Measurements from ENCODE around the gene ATP2B3.

Gene ATP2B3

DNA sequence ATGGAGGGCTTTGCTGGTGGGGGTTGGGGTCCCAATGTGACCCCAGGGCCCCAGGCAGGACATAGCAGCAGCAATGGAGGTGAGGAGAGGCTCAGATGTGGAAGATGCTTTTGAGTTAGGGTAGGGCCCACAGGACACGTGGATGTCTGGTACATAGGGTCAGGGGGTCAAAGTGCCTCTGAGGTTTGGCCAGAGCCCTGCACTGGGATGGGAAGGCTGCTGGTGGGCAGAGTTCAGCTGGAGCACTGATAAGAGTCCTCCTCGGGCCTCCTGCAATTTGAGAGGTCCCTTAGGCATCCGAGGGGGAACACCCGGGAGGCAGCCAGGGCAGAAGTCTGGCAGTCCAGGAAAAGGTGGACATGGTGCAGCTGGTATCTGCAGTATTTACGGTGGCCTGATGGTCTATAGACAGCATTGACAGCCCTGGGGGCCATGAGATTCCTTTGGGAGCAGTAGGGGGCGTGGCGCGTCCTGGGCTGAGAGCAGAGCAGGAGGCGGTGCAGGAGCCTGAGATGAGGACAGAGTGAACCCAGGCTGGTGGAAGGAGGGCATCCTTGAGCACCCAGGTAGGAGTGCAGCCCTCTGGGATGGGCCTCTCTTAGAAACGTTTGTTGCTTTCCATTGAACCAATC, 58.9 kb downstream of the ATP2B3 start:
- DNase-seq, result no peak

DNA sequence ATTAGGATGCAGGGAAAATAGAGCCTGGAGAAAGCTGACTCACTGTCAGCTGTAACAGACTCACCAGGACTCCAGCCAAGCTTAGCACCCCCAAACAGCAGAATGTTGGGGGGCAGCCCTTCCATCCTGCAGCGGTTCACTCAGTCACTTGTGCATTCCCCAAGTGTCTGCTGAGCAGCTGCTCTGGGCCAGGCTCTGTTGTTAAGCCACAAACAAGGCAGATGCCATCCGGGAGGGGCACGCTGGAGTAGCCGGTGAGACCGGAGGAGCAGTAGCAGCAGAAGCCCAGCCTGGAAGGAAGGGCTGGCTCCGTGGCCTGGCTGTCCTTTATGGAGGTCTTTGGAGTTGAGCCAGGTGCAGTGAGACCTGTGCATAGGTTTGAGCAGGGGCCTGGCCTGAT, 59.5 kb downstream of the ATP2B3 start:
- DNase-seq, result no peak

DNA sequence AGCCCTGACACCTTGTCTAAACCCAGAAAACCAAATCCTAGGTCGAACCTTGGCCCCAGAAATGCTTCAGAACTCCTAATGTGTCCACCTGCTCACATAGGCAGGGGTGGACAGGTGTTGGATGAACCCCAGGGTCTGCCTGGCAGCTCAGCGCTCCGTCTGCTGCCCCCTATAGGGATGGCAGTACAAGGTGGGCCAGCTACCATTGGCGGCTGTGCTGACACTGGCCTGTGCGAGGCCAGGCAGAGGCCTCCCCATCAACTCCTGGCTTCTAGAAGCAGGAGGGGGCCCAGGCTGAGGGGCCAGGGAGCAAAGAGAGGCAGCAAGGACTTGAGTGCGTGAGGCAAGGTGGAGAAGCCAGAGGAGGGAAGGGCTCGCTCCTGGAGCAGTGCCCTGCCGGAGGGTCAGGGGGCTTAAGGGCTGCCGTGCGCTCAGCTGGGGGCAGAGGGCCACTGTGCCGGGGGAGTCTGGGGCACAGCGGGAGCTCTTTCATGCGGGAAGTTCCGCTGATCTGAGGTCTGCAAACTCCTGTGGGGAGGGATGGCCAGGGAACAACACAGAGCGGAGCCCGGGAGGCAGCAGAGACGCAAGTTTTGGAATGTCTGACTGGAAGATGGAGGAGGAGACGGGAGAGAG, 60.9 kb downstream of the ATP2B3 start:
- no peak for DNase-seq

DNA sequence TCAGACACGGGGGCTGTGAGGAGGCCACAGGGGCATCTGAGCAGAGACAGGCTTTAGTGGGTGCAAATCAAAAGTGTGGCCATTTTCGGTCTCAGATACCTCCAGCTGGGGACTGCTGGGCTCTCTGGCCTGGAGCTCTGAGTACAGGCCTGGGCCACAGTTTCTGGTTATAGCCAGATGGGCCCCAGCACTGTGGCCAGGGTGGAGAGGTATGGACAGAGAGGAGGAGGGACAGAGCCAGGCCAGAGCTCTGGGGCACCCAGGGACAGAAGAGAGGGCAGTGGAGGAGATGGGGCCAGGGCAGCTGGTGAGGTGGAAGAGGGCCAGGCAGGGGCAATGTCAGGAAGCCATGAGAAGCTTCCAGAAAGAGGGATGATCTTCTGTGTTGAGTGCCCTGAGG, 61.4 kb downstream of the ATP2B3 start:
- no peak for DNase-seq

DNA sequence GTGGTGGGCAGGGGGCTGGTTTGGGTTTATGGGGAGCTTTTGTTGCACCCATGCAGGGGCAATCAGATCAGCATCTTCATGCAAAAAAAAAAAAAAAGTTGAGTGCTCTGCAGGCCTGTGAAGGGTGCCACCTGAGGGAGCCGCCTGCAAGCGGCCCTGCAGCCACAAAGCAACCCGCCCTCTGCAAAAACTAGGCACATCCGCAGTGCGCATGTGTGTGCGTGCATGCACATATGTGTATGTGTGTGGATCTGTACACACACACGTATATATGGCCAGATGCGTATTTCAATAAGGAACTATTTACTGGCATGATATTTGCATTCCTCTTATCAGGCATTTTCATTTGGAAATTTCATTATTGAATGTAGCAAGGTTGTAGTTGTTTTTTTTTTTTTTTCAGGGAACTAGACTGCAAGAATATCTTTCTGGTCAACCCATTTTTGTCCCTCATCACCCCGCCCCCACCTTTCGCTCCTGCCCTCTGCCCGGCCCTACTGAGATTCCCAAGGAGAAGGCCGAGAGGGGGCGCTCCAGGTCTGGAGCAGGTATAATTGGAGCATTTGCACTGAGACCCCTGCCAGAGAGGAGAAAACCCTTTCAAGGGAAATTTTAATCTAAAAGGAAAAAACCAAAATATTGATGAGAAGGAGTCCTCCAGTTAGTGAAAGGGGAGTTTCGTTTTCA, 63.4 kb downstream of the ATP2B3 start:
- DNase-seq, result no peak

DNA sequence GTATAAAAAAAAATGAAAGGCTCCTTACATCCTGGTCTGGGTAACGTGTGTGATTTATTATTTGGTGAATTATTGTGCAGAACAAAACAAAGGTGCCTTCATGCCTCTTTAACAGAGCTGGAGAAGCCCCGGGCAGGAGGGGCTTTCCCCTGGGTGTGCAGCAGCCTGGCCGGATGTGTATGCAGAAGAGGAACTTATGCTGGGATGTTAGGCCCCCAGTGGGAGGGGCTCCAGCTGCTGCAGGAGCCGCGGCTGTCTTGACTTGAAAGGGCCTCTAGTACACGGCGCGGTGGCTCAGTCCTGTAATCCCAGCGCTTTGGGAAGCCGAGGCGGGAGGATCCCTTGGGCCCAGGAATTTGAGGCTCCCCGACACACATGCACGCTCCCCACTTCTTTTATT, 65.5 kb downstream of the ATP2B3 start:
- DNase-seq, result peak; percentile 49

DNA sequence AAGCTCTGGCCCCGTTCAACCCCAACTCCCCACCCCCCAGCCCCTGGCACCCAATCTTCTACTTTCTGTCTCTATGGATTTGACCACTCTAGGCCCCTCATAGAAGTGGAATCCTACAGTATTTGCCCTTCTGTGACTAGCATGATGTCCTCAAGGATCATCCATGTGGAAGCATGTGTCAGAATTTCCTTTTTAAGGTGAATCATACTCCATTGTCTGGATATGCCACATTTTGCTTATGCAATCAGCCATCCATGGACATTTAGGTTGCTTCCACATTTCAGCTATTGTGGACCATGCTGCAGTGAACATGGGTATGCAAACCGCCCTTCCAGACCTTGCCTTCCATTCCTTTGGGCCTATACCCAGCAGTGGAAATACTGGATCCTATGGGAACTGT, 66.0 kb downstream of the ATP2B3 start:
- DNase-seq, result no peak

DNA sequence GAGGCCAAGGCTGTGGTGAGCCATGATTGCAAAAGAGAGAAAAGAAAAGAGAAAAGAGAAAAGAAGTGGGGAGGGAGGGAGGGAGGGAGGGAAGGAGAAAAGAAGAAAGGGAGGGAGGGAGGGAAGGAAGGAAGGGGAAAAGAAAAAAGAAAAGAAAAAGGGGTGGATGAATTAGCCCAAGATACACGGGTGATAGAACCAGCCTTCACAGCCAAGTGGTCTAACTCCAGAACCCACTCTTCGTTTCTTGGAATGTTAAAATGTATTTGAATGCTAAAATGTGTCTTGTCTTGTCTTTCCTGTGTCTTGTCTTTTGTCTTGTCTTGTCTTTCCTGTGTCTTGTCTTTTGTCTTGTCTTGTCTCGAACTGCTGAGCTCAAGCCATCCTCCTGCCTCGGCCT, 68.4 kb downstream of the ATP2B3 start:
- no peak for DNase-seq

DNA sequence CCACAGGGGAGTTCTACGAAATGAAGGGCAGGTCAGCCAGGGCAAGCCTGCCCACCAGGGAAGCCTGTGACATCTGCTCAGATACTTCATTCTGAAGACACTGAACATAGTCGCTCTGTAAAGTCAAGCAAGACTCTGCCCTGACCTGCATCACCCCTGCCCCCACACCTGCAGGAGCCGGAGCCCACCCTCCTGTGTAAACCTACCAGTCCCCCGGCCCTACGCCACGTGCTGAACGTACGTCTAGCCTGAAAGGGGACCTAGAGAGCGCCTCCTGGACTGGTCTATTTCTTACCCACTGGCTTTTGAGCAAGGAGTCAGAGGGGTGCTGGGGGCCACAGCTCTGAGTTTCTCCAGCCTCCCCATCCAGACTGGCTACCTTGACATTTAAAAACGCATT, 69.9 kb downstream of the ATP2B3 start:
- DNase-seq, result no peak

DNA sequence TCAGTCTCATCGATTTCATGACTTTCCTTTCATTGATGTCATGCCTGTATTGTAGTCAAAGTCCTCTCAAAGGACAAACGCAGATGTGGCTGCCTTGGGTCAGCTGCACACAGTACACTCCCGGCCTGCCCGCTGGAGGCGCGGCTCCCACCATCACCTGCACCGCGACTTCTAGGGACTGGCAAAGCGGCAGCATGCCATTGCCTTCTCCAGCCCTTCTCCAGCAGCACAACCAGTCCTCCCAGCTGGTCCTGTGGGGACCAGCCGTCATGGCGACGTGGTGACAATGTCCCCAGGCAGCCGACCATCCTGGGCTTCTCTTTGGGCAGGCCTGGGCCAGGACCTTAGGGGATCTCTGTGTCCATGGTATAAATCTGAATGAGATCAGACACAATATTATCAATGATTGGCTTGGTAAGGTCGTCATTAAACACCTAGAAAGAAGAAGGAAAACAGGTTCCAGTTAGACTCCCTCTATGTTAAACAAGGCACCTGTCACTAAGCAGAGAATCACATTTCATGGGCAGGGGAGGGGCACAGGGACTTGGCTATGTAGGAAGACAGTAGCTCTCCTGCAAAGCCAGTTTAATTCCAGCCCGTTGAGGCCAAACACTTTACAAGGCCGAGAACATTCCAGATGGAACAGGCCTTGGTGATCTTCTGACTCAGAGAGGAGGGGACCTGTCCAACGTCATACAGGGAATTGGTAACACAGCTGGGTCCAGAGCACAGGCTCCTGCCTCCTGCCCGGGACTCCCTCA, 70.8 kb downstream of the ATP2B3 start:
- DNase-seq, result no peak

DNA sequence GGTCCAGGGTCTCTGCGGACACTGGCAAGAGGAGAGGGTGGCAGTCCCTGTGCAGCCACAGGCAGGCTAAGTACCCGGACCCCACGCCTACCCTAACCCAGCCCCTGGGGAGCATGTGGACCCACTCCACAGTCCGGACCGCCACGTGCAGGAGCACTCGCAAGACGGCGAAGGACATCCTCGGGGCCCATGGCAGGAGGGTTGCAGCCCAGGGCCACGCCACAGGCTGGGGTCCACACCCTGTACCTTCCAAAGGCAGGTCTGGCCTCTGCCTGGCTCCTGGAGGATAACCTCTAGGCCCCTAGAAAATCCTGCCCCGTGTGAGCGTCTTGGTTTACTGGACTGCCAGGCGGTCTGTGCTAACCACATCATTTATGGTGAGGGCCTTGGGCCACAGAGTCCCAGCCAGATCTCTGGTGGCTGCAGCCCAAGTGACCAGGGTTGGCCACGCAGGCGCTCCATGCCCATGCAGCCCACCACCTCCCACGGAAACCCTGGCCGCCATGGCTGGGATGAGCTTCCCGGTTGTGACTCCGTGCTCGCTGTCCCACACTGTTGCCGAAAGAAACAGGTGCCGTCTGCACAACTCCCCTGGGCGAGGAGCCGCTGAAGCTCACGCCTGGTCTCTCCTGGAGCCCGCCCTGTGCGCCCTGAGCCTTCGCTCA, 71.5 kb downstream of the ATP2B3 start:
- DNase-seq, result no peak

DNA sequence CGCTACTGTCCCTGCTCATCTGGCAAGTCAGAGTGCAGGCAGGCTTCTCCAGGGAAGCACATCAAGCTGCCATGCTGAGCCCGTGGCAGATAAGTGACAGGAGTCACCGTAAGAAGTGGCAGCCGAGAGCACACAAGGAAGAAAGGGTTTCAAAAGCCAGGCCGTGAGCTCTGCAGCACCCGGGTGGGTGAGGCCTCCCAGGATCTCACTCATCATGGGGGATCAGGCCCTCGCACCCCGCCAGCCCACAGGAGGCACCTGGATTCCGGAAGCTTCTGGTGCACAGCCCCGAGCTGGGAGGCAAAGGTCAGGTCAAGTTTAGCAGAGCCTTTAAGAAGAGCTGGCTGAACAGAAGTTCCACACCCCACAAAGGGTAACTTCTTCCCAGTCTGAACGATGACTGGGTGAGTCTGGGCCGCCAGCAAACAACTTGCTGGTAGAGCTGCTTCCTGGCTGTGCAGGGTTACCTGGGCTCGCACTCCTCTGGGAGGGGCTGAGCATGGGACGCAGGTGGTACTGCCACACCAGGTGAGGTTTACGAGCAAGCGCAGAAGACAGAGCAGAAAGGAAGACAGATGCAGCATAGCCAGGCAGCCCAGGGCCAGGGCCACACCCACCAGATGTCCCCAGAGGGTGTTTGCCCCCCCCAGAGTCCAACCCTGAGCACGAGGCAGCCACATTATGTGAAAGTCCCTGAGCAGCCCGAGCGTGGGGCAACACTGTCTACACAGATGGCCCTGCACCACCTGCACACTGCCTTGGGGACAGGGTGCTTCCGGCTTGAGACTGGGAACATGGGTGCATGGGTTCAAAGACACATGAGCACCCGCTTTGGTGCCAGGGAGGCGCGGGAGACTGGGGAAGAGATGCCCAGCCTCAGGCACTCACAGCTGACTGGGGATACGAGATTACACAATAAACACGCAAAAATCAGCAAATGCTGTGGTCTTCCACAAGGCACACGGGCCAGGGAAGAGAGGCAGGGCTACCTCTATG, 73.8 kb downstream of the ATP2B3 start:
- DNase-seq, result no peak

DNA sequence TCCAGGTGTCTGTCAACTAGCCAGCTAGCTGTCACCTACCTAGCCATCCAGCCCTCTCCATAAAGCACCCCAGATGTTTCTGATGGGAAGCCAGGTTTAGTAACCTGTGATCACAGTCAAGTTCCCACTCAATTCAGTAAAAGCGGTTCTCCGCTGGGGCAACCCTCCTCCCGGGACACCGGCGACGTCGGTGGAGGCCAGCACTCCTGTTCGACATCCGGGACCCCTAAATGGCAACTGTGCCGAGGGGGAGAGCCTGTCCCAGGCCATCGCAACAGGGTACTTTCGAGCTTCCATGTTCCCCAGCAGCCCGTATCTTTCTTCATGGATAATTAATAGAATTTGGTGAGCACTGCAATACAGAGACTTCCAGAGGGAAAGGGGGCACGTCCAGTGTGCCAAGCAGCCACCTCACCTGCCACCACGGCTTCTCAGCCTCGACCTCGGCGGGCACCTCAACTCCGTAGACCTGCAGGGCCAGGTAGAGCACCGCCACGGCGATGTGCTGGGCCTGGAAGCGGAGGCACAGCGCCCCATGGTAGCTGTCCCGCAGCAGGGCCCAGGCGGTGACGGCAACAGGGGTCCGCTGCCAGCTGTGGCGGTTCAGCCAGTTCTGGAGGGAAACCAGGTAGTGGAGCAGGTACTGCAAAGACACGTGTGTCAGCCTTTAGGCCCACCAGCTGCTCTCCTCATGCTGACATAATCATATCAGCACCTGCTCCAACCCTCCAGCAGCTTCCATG, 74.8 kb downstream of the ATP2B3 start:
- DNase-seq, result no peak

DNA sequence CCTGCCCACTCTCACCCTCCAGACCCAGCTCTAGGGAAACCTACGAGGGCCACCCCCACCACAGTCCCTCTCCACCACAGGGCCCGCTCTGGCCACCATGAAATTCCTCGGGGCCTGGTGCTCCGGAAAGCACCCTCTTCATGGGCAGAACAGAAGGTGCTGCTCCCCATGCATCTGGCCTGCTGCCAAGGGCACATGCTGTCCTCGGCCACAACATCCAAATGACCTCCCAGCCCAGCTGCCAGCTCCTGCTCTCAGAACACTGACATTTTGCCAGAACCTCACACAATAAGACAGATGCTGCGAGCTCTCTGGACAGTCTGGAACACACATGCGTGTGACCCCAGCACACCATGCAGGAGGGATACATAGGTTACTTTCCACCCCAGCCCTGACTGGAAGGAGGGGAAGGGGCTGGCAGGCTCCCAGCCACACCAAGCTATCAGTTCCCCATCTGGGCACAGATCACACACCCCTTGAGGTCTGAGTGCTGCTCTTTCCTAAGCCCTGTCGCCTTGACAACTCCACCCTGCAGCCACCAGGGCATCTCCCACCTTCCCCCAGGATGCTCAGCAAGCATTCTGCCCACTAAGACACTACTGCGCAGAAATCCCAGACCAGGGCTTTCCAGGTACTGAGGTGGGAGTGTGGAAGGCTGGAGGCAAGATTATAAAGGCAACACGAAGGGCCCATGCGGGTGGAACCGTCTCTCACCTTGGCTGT, 75.7 kb downstream of the ATP2B3 start:
- DNase-seq, result no peak

DNA sequence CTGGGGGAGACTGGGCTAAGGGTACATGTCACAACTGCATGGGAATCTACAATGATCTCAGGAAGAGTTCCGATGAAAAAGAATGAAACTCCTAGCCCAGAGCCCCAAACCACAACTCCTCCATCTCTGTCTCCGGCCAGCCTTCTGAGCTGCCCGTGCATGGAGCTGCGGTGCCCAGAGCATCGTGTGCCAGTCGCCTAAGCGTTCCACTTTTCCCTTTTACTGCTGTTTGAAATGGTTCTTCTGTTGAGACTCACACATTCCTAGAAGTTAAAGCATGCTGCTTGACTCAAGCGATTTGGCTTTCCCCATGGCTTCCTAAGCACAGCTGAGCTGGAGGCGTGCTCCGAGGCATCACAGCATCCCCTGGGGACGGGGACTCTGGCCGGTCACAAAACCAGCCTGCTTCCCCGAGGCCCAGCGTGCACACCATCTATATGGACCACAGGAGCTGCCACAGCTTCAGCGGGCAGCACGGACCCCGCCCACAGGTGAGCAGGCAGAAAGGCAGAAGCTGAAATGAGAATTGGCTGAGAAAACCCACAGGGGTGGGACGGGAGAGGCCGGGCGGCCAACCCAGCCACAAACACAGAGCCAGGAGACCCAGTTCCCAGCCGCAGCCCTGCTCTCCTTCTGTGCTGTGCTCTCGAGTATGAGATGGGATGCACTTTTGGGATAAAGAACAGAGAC, 76.5 kb downstream of the ATP2B3 start:
- DNase-seq, result no peak

DNA sequence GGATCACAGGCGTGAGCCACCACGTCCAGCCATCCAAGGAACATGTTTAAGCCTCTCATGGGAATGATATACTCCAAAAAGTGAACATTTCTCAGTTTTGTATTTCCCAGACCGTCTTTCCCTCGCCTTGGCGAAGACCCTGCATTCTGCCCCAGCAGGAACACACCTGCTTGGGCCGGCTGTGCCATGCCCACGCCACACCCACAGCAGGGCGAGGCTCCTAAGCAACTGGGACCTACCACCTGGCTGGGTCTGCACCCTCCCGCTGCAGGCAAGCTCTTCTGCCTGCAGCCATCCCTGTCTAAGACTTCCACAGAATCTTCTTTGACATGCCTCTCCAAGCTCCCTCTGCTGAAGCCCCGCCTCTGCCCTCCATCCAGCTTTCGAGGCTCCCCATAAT, 77.9 kb downstream of the ATP2B3 start:
- no peak for DNase-seq

DNA sequence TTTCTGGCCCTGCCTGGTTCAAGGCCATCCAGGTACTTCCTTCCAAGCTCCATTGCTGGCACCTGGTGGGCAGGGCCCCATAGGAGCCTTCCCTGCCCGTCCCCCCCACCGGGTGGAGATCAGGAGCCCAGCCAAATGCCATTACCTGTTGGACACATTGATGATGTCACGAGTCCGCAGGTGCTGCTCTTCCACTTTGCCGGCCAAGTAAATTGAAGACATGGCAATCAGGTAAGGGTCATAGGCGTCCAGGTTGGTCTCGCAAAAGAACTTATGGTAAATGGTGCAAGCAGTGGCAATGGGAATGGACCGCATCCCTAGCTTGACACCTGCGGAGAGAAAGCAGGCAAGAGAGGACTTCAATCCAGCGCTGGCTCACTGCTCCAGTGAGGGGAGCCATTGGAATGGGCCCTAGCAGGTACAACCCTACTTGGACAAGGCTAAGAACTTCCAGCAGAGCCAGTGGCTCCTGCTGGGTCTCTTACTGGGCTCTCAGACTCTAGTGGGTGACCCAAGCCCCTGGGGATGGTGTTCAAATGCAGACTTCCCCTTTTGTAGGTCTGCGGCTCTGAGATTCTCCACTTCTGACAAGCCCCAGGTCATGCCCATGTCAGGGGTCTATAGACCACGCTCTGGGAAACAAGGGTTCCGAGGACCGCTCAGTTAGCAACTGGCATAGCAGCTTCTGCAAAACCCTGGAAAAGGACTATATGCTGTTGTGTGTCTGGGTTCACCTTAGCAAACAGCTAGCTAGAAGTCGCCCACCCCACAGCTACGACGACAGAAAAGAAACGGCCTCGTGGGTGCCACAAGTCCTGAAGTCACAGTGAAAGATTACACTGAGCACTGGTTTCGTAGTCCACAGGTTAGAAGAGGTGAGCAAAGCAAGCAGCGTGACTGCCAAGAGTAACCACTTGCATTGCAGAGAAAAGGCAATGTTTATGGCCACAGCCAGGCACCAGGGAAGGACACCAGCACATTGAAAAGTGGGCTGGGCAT, 78.7 kb downstream of the ATP2B3 start:
- no peak for DNase-seq

DNA sequence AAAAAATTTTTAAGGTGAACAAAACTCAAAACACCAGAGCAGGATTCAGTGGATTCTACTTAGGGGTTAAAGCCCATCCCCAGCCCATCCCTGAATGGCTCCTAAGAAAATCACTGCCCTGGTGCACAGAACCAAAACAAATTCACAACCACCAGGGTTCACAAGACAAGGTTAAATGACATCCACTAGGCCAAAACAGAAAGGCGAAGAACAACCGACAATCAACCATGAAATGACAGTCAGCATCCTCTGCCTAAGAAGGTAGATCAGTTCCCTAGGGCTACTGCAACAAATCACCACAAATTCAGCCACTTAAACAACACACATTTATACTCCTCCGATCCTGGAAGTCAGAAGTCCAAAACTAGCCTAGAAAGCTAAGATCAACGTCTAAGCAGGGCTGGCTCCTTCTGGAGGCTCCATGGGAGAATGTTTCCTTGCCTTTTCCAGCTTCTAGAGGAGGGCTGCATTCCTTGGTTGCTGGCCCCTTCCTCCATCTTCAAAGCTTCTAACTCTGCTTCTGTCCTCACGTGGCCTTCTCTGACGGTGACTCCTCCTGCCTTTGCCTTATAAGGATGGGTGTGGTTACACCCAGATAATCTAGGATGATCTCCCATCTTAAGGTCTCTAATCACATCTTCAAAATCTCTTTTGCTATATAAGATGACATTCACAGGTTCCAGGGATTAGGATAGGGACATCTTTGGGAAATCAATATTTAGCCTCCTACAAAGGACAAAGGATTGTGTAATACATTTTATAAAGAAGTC, 79.7 kb downstream of the ATP2B3 start:
- no peak for DNase-seq
